K562 (cell line): Measurements from ENCODE around the gene NRDE2. TPM values are rescaled to one million over a fixed set of nuclear protein-coding genes. Genes with fewer than 3 reads are reported as not detected.

Experiments
- ATAC-seq: fragments of 200-7000 bp; cut with Tn5 transposase; 3 replicates; pipeline ENCODE4 v1.9.1; 2020; ENCODE audit warnings: moderate library complexity
- BruUV-seq: library from RNA; stranded (reverse); fragments of 400-500 nt; replicated peaks from 2 replicates; lab custom pipeline; 2021; lab: Mats Ljungman, UMichigan
- CTCF ChIA-PET: fragments of 300-600 bp; formaldehyde crosslinking; extraction: SDS; loops from one replicate; lab custom pipeline; 2021; ENCODE audit warnings: low intra/inter-chr PET ratio; lab: Yijun Ruan, JAX
- POLR2A ChIA-PET: fragments of 300-600, 350-650 bp; sonication (Branson Sonifier 250); formaldehyde crosslinking; extraction: SDS; loops from one replicate; lab custom pipeline; 2021; ENCODE audit warnings: antibody characterized with exemption, inconsistent platforms; lab: Yijun Ruan, JAX
- DNase-seq, 4 experiments: peaks; one replicate each; pipeline versions ENCODE4 v3.0.0 to v3.0.0-alpha.2; 2011 to 2018; ENCODE audit warnings: low spot score in 3 of 4, mixed read lengths in 3 of 4; ENCODE audit errors: extremely low read depth in 1 of 4
- FAIRE-seq: peaks from 2 replicates; lab custom pipeline; 2011; peaks lifted over from hg19 to GRCh38; lab: Jason Lieb, UNC
- H2AFZ ChIP-seq: 2 replicates; pipeline ENCODE4 v1.6.0; 2011; ENCODE audit warnings: low read depth, low read length, control low read depth, inconsistent platforms
- H3K27ac ChIP-seq: fragments of 200-600 bp; 3 replicates; pipeline ENCODE4 v1.8.0; 2011; ENCODE audit warnings: low read depth, mild to moderate bottlenecking, control low read depth, inconsistent platforms, low read length, moderate library complexity, mixed read lengths; ENCODE audit errors: extremely low read depth
- H3K27me3 ChIP-seq, 2 experiments: fragments of 300-600 bp in 1 of 2; 2 replicates in 1 of 2; 3 replicates in 1 of 2; pipeline versions ENCODE4 v1.6.0 to v1.8.0; 2011; ENCODE audit warnings: inconsistent platforms in 2 of 2, low read length in 2 of 2, mild to moderate bottlenecking in 1 of 2, mixed read lengths in 1 of 2, moderate library complexity in 1 of 2; ENCODE audit not compliant: control insufficient read depth in 2 of 2, insufficient read depth in 2 of 2
- H3K36me3 ChIP-seq: fragments of 300-600 bp; 3 replicates; pipeline ENCODE4 v1.8.0; 2011; ENCODE audit warnings: mild to moderate bottlenecking, low read length, inconsistent platforms; ENCODE audit not compliant: control insufficient read depth, insufficient read depth
- H3K4me1 ChIP-seq, 2 experiments: fragments of 200-600 bp in 1 of 2; replicated peaks in 1 of 2; 2 replicates in 1 of 2; 3 replicates in 1 of 2; pipeline versions ENCODE4 v1.5.1 to v1.8.0; 2011; ENCODE audit warnings: inconsistent platforms in 2 of 2, low read length in 2 of 2, mild to moderate bottlenecking in 1 of 2, mixed read lengths in 1 of 2, moderate library complexity in 1 of 2; ENCODE audit not compliant: control insufficient read depth in 2 of 2, insufficient read depth in 2 of 2
- H3K4me2 ChIP-seq: 2 replicates; pipeline ENCODE4 v1.6.1; 2011; ENCODE audit warnings: low read length, control low read depth, inconsistent platforms, mixed read lengths; ENCODE audit not compliant: insufficient read depth
- H3K4me3 ChIP-seq: fragments of 200-600 bp; sonication (generic), shearing (Covaris generic); 2 replicates; pipeline ENCODE4 v1.5.1; 2016; ENCODE audit warnings: control low read depth, inconsistent platforms
- H3K79me2 ChIP-seq: fragments of 200-600 bp; 3 replicates; pipeline ENCODE4 v1.8.0; 2011; ENCODE audit warnings: low read length, inconsistent platforms; ENCODE audit not compliant: control insufficient read depth, insufficient read depth
- H3K9ac ChIP-seq, 2 experiments: 2 replicates each; pipeline versions ENCODE4 v1.6.0 to v1.6.1; 2011; ENCODE audit warnings: low read depth in 2 of 2, low read length in 2 of 2, control low read depth in 1 of 2, inconsistent platforms in 1 of 2, mild to moderate bottlenecking in 1 of 2, mixed read lengths in 1 of 2; ENCODE audit not compliant: insufficient read depth in 1 of 2
- H3K9me1 ChIP-seq: one replicate; pipeline ENCODE4 v1.6.0; 2011; ENCODE audit warnings: inconsistent platforms, mild to moderate bottlenecking, low read length, moderate library complexity; ENCODE audit not compliant: control insufficient read depth, insufficient read depth
- H3K9me3 ChIP-seq: replicated peaks from 2 replicates; pipeline ENCODE4 v1.5.1; 2011; ENCODE audit warnings: low read depth, low read length, inconsistent platforms; ENCODE audit not compliant: control insufficient read depth, insufficient read depth
- H4K20me1 ChIP-seq: replicated peaks from 2 replicates; pipeline ENCODE4 v1.6.1; 2011; ENCODE audit warnings: low read length, inconsistent platforms, mixed read lengths; ENCODE audit not compliant: control insufficient read depth, insufficient read depth
- WGBS: fragments of 100-300 bp; shearing (Covaris generic); methylation state at CpG from one replicate; pipeline ENCODE4 v1.1.6; 2016; ENCODE audit warnings: low coverage, mixed read lengths; ENCODE audit not compliant: insufficient coverage; ENCODE audit errors: missing lambda C conversion rate; 5-methylcytosine and 5-hydroxymethylcytosine counted together
- in situ Hi-C: fragments of 300-500 bp; cut with MboI; formaldehyde crosslinking; loops from 4 replicates; pipeline ENCODE4 v1.15.0; 2018; ENCODE audit warnings: inconsistent platforms, mixed read lengths
- intact Hi-C: fragments of 100-400 bp; cut with micrococcal nuclease; formaldehyde crosslinking; loops from 2 replicates; pipeline ENCODE4 v1.14.2; 2022
- polyA plus RNA-seq, 8 experiments: library from polyadenylated mRNA; depleted of rRNA in 4 of 8; stranded (reverse) in 5 of 8; unstranded in 3 of 8; fragments of >200 nt; fragmentation: Nextera tagmentation in 2 of 8; fragmentation: Illumina TruSeq in 1 of 8; extraction: Ambion mirVana in 2 of 8; extraction: Trizol in 1 of 8; gene quantifications; 2 replicates each; pipeline versions ENCODE4 v1.2.1 to v1.2.3, GENCODE V29; 2011 to 2014; ENCODE audit warnings: inconsistent platforms in 1 of 8, missing spikeins in 1 of 8
- total RNA-seq, 7 experiments: library from RNA; depleted of rRNA in 6 of 7; stranded (reverse); fragments of >200 nt in 6 of 7; fragmentation: Illumina TruSeq in 2 of 7; extraction: Trizol in 2 of 7; gene quantifications; 2 replicates each; pipeline versions ENCODE4 v1.2.1 to v1.2.3, GENCODE V29; 2011 to 2021; ENCODE audit warnings: low replicate concordance in 1 of 7
- TF ChIP-seq, protein P1 (sequence below): fragments of 450-650 bp; IDR thresholded peaks from 2 replicates; pipeline ENCODE4 v1.6.1; 2016; ENCODE audit warnings: antibody characterized with exemption
- TF ChIP-seq, protein P2 (sequence below): fragments of 250-450 bp; sonication (Bioruptor Pico); IDR thresholded peaks from 2 replicates; pipeline ENCODE4 v1.8.0; 2022; ENCODE audit warnings: moderate library complexity, mild to moderate bottlenecking, inconsistent platforms

NRDE2 gene
- total and polyA plus RNA-seq, 9 of the 15 experiments (the other 6 are each of a cell fraction or from before 2014, with no cell fraction given): 3.3 to 15.0 (median 8.4) TPM

DNA sequence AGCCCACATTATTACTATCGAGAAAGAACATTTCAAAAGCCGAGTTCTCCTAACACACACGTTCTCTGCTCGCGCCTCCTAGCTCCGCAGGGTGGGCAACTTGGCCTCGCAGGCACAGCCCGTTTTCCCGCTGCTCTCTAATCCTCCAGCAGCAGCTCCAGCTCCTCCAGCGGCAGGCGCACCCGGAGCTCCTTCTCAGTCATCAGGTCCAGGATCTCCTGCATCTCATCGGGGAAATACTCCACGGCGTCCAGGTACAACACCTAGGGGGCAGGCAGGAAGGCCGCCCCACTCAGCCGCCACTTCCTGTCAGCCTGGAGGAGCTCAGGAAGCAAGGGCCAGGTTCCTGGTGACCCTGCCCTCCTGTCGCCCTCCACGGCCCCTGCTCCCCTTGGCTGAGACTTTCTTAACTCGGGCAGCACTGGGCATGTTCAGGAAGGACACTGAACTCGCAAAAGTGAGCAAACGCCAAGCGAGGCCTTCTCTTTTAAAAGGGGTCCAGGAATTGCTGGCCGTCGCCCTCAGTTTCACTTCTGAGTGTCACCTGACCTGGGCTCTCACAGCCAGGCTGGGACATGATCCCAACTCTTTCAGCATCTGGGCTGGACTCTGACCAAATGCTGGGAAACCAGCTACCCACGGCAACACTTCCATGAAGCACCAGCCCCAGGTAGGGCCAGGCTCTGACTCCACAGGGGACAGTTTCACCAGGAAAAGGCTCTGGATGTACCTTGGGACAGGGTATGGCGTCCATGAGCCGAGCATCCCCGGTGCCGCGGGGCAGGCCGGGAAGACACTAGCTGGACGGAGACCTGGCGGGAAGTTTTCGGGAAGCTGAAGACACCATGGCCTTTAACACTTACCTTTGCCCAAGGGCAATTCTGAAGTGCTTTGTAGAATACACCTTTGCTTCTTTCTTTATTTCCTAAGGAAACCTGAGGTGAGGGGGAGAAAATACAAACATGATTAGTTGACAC is 53.3 kb downstream of the NRDE2 start:
- Histone ChIP-seq H3K27ac (no peak overlapping the region), H3K9me3 (no peaks in the 10 kb centered on the region), H3K4me3 (no peak overlapping the region), H3K9ac (no peak overlapping the region), H3K4me2 (no peak overlapping the region), H3K36me3 (peaks cover 20% of the 10 kb centered on the region; the same call in 2 of the 3 replicates), H3K9me1 (no peaks in the 10 kb centered on the region), H4K20me1 (no peaks in the 10 kb centered on the region)
- WGBS: 93% methylated on average over 17 of the region's 35 CpGs
- FAIRE-seq (no peak), DNase-seq (no peak)
- CTCF ChIA-PET: no interaction called here
- BruUV-seq: no TSS peak
- in situ Hi-C loops: no loop called here
- POLR2A ChIA-PET: interaction anchor here (0.8 to 0.9 kb wide), 2 partner anchors 11 to 13 kb away, joined by 3 to 6 read pairs; no protein-coding TSS in a partner anchor
- intact Hi-C loops: no loop called here
- TF ChIP-seq, protein P1, sequence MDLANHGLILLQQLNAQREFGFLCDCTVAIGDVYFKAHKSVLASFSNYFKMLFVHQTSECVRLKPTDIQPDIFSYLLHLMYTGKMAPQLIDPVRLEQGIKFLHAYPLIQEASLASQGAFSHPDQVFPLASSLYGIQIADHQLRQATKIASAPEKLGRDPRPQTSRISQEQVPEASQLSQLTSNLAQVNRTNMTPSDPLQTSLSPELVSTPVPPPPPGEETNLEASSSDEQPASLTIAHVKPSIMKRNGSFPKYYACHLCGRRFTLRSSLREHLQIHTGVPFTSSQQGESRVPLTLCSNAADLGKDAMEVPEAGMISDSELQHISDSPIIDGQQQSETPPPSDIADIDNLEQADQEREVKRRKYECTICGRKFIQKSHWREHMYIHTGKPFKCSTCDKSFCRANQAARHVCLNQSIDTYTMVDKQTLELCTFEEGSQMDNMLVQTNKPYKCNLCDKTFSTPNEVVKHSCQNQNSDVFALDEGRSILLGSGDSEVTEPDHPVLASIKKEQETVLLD: no peak
- TF ChIP-seq, protein P2, sequence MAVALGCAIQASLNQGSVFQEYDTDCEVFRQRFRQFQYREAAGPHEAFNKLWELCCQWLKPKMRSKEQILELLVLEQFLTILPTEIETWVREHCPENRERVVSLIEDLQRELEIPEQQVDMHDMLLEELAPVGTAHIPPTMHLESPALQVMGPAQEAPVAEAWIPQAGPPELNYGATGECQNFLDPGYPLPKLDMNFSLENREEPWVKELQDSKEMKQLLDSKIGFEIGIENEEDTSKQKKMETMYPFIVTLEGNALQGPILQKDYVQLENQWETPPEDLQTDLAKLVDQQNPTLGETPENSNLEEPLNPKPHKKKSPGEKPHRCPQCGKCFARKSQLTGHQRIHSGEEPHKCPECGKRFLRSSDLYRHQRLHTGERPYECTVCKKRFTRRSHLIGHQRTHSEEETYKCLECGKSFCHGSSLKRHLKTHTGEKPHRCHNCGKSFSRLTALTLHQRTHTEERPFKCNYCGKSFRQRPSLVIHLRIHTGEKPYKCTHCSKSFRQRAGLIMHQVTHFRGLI (CRISPR knock-in tag): no peak
- TF ChIP-seq, all 486 proteins: peak for 0
- no peak for ATAC-seq
- Histone ChIP-seq H2AFZ (no peak overlapping the region), H3K4me1 (peaks cover 0 to 4% of the 10 kb centered on the region in 2 experiments; a peak in 2 of 5 replicates), H3K79me2 (no peaks in the 10 kb centered on the region), H3K27me3 (no peaks in the 10 kb centered on the region)
